ENCODE data around the gene ARL14EP.

ARL14EP gene

DNA sequence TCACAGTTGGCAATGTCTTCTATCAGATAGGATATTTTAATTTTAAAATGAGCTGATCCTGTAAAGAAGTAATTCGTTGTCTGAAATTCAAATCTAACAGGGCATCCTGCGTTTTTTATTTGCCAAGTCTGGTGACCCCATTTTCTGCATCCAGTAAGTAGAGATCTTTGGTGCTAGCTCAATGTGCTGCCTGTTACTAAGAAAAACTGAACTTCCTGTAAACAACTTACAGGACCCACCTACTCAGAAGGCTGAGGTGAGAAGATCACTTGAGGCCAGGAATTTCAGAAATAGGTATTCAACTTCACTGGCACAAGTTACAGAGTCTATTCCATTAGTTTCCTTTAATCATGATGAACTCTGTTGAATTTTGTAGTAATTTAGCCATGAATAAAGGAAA is 4.0 kb downstream of the ARL14EP start:
- Histone ChIP-seq H3K27ac (ENCODE audit: low read depth, low read length) (no peak overlapping the region), H3K79me2 (ENCODE audit: control insufficient read depth, insufficient read depth, low read length, unreplicated experiment) (peaks cover 67% of the 10 kb centered on the region)

DNA sequence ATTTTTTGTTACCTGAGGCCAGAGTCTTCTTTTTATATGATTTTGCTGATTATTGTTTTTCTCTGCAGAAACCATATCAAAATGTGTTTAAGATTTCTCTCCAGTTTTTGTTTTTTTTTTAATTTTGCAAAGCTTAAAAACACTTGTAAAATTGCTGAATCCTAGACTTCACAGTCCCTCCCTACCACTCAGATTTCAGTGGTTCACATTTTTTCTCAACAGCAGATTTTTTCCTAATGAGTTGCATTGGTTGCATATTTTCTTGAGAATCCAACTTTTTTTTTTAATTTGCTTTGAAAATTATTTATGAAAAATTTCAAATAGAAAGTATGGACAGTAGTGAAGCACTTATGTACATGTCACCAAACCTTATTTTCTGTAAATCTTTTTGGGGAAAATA is 5.8 kb downstream of the ARL14EP start:
- no peak overlapping the region for H3K27ac ChIP-seq (ENCODE audit: low read depth, low read length)

More for the DNA sequence above, 4.0 kb downstream of the ARL14EP start:
- no peak overlapping the region for H3K4me3 ChIP-seq (ENCODE audit: low read depth, low read length)
- no peak overlapping the region for H2AFZ ChIP-seq (ENCODE audit: low read length, unreplicated experiment)
- H3K27me3 ChIP-seq (ENCODE audit: insufficient read depth, low read length): no peaks in the 10 kb centered on the region
- H3K36me3 ChIP-seq (ENCODE audit: insufficient read depth, low read length): peaks cover 8% of the 10 kb centered on the region; the same call in 1 of the 2 replicates
- peaks cover 27% of the 10 kb centered on the region for H3K4me1 ChIP-seq (ENCODE audit: control insufficient read depth, insufficient read depth, low read length, unreplicated experiment)

DNA sequence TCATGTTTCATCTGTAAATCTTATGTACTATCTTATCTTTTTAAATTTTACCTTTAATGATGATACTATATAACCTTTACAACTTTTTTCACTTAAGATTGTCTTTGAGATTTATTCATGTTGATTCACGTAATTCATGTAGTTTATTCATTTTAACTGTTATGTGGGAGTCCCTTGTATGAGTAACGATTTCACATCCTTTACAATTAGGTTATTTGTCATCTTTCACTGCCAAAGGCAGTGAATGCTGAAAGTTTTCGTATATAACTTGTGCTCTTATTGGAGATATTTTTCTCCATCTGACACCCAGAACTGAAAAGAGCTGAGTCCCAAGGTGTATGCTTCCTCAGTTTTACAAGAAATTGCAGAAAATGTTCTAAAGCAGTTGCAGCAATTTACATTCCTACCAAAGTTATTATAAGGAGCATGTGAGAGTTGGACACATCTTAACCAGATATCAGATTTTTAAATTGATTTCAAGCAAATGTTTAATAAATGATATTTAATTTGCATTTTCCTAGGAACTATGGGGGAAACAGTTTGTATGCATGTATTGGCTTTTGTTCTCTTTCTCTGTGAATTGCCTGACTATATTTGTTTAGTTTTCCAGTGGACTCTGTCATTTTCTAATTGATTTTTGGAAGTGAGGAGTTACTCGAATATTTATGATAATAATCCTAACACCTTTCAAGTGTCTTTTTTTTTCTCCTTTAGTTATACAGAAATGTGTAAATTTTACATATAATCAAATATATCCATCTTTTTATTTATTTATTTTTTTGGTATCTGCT is 6.4 kb downstream of the ARL14EP start:
- no peak overlapping the region for H3K4me3 ChIP-seq (ENCODE audit: low read depth, low read length)
- H3K27ac ChIP-seq (ENCODE audit: low read depth, low read length): no peak overlapping the region
- H3K4me1 ChIP-seq (ENCODE audit: control insufficient read depth, insufficient read depth, low read length, unreplicated experiment): peaks cover 15% of the 10 kb centered on the region
- H2AFZ ChIP-seq (ENCODE audit: low read length, unreplicated experiment): no peak overlapping the region
- H3K36me3 ChIP-seq (ENCODE audit: insufficient read depth, low read length): peaks cover 11% of the 10 kb centered on the region; the same call in 1 of the 2 replicates
- H3K27me3 ChIP-seq (ENCODE audit: insufficient read depth, low read length): no peaks in the 10 kb centered on the region
- peaks cover 52% of the 10 kb centered on the region for H3K79me2 ChIP-seq (ENCODE audit: control insufficient read depth, insufficient read depth, low read length, unreplicated experiment)

More for the DNA sequence above, 5.8 kb downstream of the ARL14EP start:
- Histone ChIP-seq H3K4me3 (ENCODE audit: low read depth, low read length) (no peak overlapping the region), H3K4me1 (ENCODE audit: control insufficient read depth, insufficient read depth, low read length, unreplicated experiment) (peaks cover 21% of the 10 kb centered on the region), H2AFZ (ENCODE audit: low read length, unreplicated experiment) (no peak overlapping the region), H3K27me3 (ENCODE audit: insufficient read depth, low read length) (no peaks in the 10 kb centered on the region), H3K79me2 (ENCODE audit: control insufficient read depth, insufficient read depth, low read length, unreplicated experiment) (peaks cover 59% of the 10 kb centered on the region), H3K36me3 (ENCODE audit: insufficient read depth, low read length) (peaks cover 11% of the 10 kb centered on the region; the same call in 1 of the 2 replicates)

DNA sequence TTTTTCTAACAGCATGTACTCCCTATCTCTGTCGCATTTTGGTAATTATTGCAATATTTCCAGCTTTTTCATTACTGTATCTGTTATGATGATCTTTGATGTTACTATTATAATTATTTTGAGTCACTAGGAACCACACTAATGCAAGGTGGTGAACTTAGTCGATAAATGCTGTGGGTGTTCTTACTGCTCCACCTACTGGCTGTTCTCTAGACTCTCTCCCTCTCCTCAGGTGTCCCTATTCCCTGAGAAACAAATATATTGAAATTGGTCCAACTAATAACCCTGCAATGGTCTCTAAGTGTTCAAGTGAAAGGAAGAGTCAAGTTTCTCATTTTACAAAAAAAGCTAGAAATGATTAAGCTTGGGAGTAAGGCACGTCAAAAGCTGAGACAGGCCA is 10.5 kb downstream of the ARL14EP start:
- Histone ChIP-seq H2AFZ (ENCODE audit: low read length, unreplicated experiment) (no peak overlapping the region), H3K27ac (ENCODE audit: low read depth, low read length) (no peak overlapping the region), H3K4me3 (ENCODE audit: low read depth, low read length) (no peak overlapping the region), H3K4me1 (ENCODE audit: control insufficient read depth, insufficient read depth, low read length, unreplicated experiment) (no peaks in the 10 kb centered on the region), H3K36me3 (ENCODE audit: insufficient read depth, low read length) (peaks cover 30% of the 10 kb centered on the region), H3K79me2 (ENCODE audit: control insufficient read depth, insufficient read depth, low read length, unreplicated experiment) (peaks cover 18% of the 10 kb centered on the region), H3K27me3 (ENCODE audit: insufficient read depth, low read length) (no peaks in the 10 kb centered on the region)

DNA sequence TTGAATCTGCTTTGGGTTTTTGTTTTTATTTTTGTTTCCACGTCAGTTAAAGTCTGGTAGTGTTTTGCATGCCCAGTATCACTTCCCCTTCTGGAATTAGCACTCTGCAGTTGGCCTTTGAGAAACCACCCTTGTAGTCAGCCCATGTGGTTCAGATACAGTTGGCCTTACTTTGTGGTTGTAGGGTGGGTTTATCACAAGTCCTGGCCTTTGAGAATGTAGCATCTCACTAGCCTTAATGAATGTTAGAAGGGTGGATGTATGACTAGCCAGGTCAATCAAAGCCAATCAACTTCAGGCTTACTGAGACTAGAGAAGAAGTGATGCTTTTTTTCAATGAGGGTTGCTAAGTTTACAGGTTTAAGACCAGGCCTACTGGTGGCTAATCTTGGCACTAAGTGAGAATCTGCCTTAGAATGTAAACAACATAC is 19.8 kb downstream of the ARL14EP start:
- no peaks in the 10 kb centered on the region for H3K79me2 ChIP-seq (ENCODE audit: control insufficient read depth, insufficient read depth, low read length, unreplicated experiment)
- H3K27ac ChIP-seq (ENCODE audit: low read depth, low read length): no peak overlapping the region
- no peaks in the 10 kb centered on the region for H3K27me3 ChIP-seq (ENCODE audit: insufficient read depth, low read length)
- H3K4me1 ChIP-seq (ENCODE audit: control insufficient read depth, insufficient read depth, low read length, unreplicated experiment): no peaks in the 10 kb centered on the region
- H2AFZ ChIP-seq (ENCODE audit: low read length, unreplicated experiment): no peak overlapping the region
- no peak overlapping the region for H3K4me3 ChIP-seq (ENCODE audit: low read depth, low read length)
- no peaks in the 10 kb centered on the region; the same call in 1 of the 2 replicates for H3K36me3 ChIP-seq (ENCODE audit: insufficient read depth, low read length)

DNA sequence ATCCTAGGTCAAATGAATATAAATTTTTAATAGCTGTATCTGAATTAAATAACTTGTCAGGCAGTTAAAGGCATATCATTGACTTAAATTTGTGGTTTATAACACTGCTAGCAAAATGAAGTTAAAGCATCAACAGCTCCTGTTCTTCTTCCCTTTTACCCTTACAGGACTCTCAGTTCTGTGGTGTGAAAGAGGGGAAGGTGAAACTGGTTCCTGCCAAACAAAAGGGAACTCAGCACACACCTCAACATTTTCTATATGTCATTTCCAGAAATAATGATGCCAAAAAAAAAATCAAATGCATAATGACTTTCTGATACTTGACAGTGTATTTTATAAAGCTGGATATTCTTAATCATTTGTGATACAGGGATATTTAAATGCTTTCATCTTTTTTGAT is 21.2 kb downstream of the ARL14EP start:
- H3K79me2 ChIP-seq (ENCODE audit: control insufficient read depth, insufficient read depth, low read length, unreplicated experiment): no peaks in the 10 kb centered on the region
- H3K4me1 ChIP-seq (ENCODE audit: control insufficient read depth, insufficient read depth, low read length, unreplicated experiment): no peaks in the 10 kb centered on the region
- H3K27ac ChIP-seq (ENCODE audit: low read depth, low read length): no peak overlapping the region
- no peaks in the 10 kb centered on the region; the same call in 1 of the 2 replicates for H3K36me3 ChIP-seq (ENCODE audit: insufficient read depth, low read length)
- H3K27me3 ChIP-seq (ENCODE audit: insufficient read depth, low read length): peaks cover 2% of the 10 kb centered on the region; the same call in 1 of the 2 replicates
- no peak overlapping the region for H3K4me3 ChIP-seq (ENCODE audit: low read depth, low read length)
- no peak overlapping the region for H2AFZ ChIP-seq (ENCODE audit: low read length, unreplicated experiment)

DNA sequence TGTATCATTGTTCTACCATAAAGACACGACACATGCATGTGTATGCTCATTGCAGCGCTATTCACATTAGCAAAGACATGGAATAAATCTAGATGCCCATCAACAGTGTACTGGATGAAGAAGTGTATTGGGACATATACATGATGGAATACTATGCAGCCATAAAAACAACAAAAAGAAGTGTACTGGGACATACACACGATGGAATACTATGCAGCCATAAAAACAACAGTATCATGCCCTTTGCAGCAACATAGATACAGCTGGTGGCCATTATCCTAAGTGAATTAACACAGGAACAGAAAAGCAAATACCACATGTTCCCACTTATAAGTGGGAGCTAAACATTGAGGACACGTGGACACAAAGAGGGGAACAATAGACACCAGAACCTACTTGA is 22.7 kb downstream of the ARL14EP start:
- no peaks in the 10 kb centered on the region for H3K79me2 ChIP-seq (ENCODE audit: control insufficient read depth, insufficient read depth, low read length, unreplicated experiment)
- no peak overlapping the region for H3K4me3 ChIP-seq (ENCODE audit: low read depth, low read length)
- no peak overlapping the region for H3K27ac ChIP-seq (ENCODE audit: low read depth, low read length)
- H3K36me3 ChIP-seq (ENCODE audit: insufficient read depth, low read length): no peaks in the 10 kb centered on the region; the same call in 1 of the 2 replicates
- H3K4me1 ChIP-seq (ENCODE audit: control insufficient read depth, insufficient read depth, low read length, unreplicated experiment): no peaks in the 10 kb centered on the region
- peaks cover 10% of the 10 kb centered on the region for H3K27me3 ChIP-seq (ENCODE audit: insufficient read depth, low read length)
- H2AFZ ChIP-seq (ENCODE audit: low read length, unreplicated experiment): no peak overlapping the region

DNA sequence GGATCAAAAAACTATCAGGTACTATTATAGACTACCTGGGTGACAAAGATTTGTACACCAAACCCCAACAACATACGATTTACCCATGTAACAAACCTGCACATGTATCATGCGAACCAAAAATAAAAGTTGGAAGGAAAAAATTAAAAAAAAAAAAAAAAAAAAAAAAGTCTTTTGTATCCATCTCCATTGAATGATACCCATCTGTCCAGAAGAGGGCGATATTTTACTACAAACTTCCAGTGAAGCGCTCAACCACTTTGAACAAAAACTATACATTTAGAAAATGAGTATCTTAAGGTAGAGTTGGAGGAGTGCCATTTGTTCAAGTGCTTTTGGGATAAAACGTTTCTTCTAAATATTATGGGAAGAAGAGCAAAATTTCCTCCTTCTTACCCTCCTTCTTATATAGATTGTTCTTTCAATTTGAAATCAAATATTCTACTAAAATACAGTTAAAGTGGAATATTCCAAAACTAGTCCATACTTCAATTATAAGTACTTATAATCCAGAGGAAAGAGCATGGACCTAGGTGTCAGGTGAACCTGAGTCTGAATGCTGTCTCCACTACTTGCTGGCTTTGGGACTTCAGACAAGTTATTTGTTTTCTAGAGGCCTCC is 23.3 kb downstream of the ARL14EP start:
- no peaks in the 10 kb centered on the region; the same call in 1 of the 2 replicates for H3K36me3 ChIP-seq (ENCODE audit: insufficient read depth, low read length)
- H3K4me3 ChIP-seq (ENCODE audit: low read depth, low read length): no peak overlapping the region
- no peak overlapping the region for H3K27ac ChIP-seq (ENCODE audit: low read depth, low read length)
- no peaks in the 10 kb centered on the region for H3K79me2 ChIP-seq (ENCODE audit: control insufficient read depth, insufficient read depth, low read length, unreplicated experiment)
- peaks cover 12% of the 10 kb centered on the region for H3K27me3 ChIP-seq (ENCODE audit: insufficient read depth, low read length)
- no peak overlapping the region for H2AFZ ChIP-seq (ENCODE audit: low read length, unreplicated experiment)
- H3K4me1 ChIP-seq (ENCODE audit: control insufficient read depth, insufficient read depth, low read length, unreplicated experiment): no peaks in the 10 kb centered on the region

DNA sequence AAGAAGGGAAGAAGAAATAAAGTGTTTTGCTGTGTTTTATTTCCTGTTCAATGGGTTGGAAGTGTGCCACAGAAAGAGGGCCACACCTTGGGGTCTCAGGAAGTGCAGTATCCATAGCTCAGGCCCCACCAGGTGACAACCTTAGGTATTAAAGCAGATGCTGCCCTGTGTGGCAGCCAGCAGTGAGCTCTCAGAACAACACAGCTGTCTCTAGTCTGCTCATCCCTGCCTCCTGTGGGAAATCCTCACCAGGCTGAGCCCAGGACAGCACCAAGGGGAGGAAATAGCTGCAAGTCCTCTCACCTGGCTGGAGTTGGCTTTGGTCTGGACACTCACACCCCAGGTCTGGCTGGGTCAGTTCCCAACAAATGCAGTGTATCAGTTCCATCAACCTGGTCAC is 25.1 kb downstream of the ARL14EP start:
- Histone ChIP-seq H3K79me2 (ENCODE audit: control insufficient read depth, insufficient read depth, low read length, unreplicated experiment) (no peaks in the 10 kb centered on the region), H3K27ac (ENCODE audit: low read depth, low read length) (no peak overlapping the region), H3K36me3 (ENCODE audit: insufficient read depth, low read length) (no peaks in the 10 kb centered on the region; the same call in 1 of the 2 replicates), H3K4me3 (ENCODE audit: low read depth, low read length) (no peak overlapping the region), H3K4me1 (ENCODE audit: control insufficient read depth, insufficient read depth, low read length, unreplicated experiment) (no peaks in the 10 kb centered on the region), H3K27me3 (ENCODE audit: insufficient read depth, low read length) (peaks cover 28% of the 10 kb centered on the region), H2AFZ (ENCODE audit: low read length, unreplicated experiment) (no peak overlapping the region)

DNA sequence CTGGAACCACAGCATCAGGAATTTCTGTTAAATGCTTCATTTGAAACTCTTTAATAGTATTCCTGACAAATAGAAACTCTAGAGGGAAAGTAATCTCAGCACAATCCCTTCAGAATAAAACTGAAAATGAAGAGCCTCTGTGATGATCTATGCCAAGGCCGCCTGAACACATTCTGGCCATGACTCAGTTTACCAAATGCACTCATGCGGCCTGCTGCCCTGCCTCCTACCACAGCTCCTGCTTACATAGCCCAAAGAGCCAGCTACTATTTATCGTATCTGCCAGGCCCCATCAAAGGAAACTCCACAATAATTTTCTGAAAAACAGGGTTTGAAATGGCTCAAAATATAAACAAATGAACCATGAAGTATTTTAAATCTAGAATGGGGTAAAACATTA is 27.0 kb downstream of the ARL14EP start:
- no peaks in the 10 kb centered on the region for H3K79me2 ChIP-seq (ENCODE audit: control insufficient read depth, insufficient read depth, low read length, unreplicated experiment)
- H3K27ac ChIP-seq (ENCODE audit: low read depth, low read length): no peak overlapping the region
- no peak overlapping the region for H3K4me3 ChIP-seq (ENCODE audit: low read depth, low read length)
- peaks cover 47% of the 10 kb centered on the region for H3K27me3 ChIP-seq (ENCODE audit: insufficient read depth, low read length)
- H2AFZ ChIP-seq (ENCODE audit: low read length, unreplicated experiment): no peak overlapping the region
- no peaks in the 10 kb centered on the region; the same call in 1 of the 2 replicates for H3K36me3 ChIP-seq (ENCODE audit: insufficient read depth, low read length)
- no peaks in the 10 kb centered on the region for H3K4me1 ChIP-seq (ENCODE audit: control insufficient read depth, insufficient read depth, low read length, unreplicated experiment)

DNA sequence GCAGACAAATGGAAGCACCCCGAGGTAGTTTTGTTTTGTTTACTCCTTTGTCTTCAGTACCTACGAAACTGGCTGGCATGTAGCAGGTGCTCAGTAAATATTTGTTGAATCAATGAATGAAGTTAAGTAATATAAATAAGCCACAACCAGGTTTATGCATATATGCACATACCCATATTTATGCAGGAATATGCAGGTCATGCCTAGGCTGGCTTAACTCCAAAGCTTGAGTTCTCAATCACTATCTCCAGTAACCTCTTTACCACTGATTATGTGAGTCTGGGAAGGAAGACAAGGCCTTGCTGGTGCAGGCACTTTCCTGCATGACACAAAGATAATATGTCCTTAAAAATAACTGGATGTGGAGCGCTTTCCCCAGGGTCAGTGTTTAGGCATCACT is 27.5 kb downstream of the ARL14EP start:
- no peaks in the 10 kb centered on the region; the same call in 1 of the 2 replicates for H3K36me3 ChIP-seq (ENCODE audit: insufficient read depth, low read length)
- H3K27ac ChIP-seq (ENCODE audit: low read depth, low read length): no peak overlapping the region
- no peak overlapping the region for H3K4me3 ChIP-seq (ENCODE audit: low read depth, low read length)
- no peaks in the 10 kb centered on the region for H3K4me1 ChIP-seq (ENCODE audit: control insufficient read depth, insufficient read depth, low read length, unreplicated experiment)
- peaks cover 50% of the 10 kb centered on the region for H3K27me3 ChIP-seq (ENCODE audit: insufficient read depth, low read length)
- no peak overlapping the region for H2AFZ ChIP-seq (ENCODE audit: low read length, unreplicated experiment)
- H3K79me2 ChIP-seq (ENCODE audit: control insufficient read depth, insufficient read depth, low read length, unreplicated experiment): no peaks in the 10 kb centered on the region

Data from ACC112 (cell line).